ENCODE results near the gene USP32. TPM values are rescaled to one million over a fixed set of nuclear protein-coding genes. Genes with fewer than 3 reads are reported as not detected.

The USP32 gene
- total RNA-seq, 2 experiments from 2014 or later: 26.5 TPM

- H3K4me3 Mint-ChIP-seq: no peak overlapping the region
- CTCF ChIA-PET: no interaction called here
- DNase-seq (no peak), ATAC-seq (no peak)
- H3K4me1 Mint-ChIP-seq (ENCODE audit: low read depth): no peaks in the 10 kb centered on the region
- no peak overlapping the region for H3K27ac Mint-ChIP-seq
- intact Hi-C loops (cut with micrococcal nuclease): no loop called here
- H3K27me3 Mint-ChIP-seq: no peaks in the 10 kb centered on the region
- no peak for TF ChIP-seq CTCF (IDR thresholded peaks at IDR 0.05)
- POLR2A ChIA-PET: no interaction called here
- H3K36me3 Mint-ChIP-seq (ENCODE audit: low read depth): peaks cover 1% of the 10 kb centered on the region
- no peaks in the 10 kb centered on the region for H3K9me3 Mint-ChIP-seq
These were observed 111.3 kb downstream of the USP32 start for GRCh38 chr17:60280673-60281072.

- Mint-ChIP-seq H3K4me3 (no peak overlapping the region), H3K27ac (no peak overlapping the region), H3K9me3 (no peaks in the 10 kb centered on the region), H3K27me3 (no peaks in the 10 kb centered on the region), H3K4me1 (ENCODE audit: low read depth) (no peaks in the 10 kb centered on the region), H3K36me3 (ENCODE audit: low read depth) (peaks cover 1% of the 10 kb centered on the region)
- DNase-seq: no peak
- ATAC-seq: no peak
- POLR2A ChIA-PET: no interaction called here
- CTCF ChIA-PET: no interaction called here
- TF ChIP-seq CTCF (IDR thresholded peaks at IDR 0.05): no peak
- intact Hi-C loops (cut with micrococcal nuclease): no loop called here
These were observed 113.7 kb downstream of the USP32 start for GRCh38 chr17:60278237-60278636.

GRCh38 chr17:60277258-60277657 lies 114.7 kb downstream of the USP32 start:
- no peak for DNase-seq
- Mint-ChIP-seq H3K36me3 (ENCODE audit: low read depth) (peaks cover 1% of the 10 kb centered on the region), H3K27ac (no peak overlapping the region), H3K9me3 (no peaks in the 10 kb centered on the region), H3K4me1 (ENCODE audit: low read depth) (peaks cover 3% of the 10 kb centered on the region), H3K4me3 (no peak overlapping the region), H3K27me3 (no peaks in the 10 kb centered on the region)
- intact Hi-C loops (cut with micrococcal nuclease): no loop called here
- no peak for ATAC-seq
- CTCF ChIA-PET: no interaction called here
- TF ChIP-seq CTCF (IDR thresholded peaks at IDR 0.05): no peak
- POLR2A ChIA-PET: no interaction called here

- ChIA-PET POLR2A (no interaction called here), CTCF (interaction anchor here (0.7 kb wide), 1 partner anchor 10 kb away, joined by 3 read pairs; no protein-coding TSS in a partner anchor)
- Mint-ChIP-seq H3K9me3 (no peaks in the 10 kb centered on the region), H3K4me3 (no peak overlapping the region), H3K27me3 (no peaks in the 10 kb centered on the region), H3K27ac (no peak overlapping the region), H3K36me3 (ENCODE audit: low read depth) (peaks cover 5% of the 10 kb centered on the region), H3K4me1 (ENCODE audit: low read depth) (peaks cover 3% of the 10 kb centered on the region)
- intact Hi-C loops (cut with micrococcal nuclease): no loop called here
- TF ChIP-seq CTCF (IDR thresholded peaks at IDR 0.05): no peak
- ATAC-seq: no peak
- DNase-seq: no peak
These were observed 122.5 kb downstream of the USP32 start for GRCh38 chr17:60269417-60269816.

- H3K27me3 Mint-ChIP-seq: no peaks in the 10 kb centered on the region
- DNase-seq: no peak
- no peak overlapping the region for H3K4me3 Mint-ChIP-seq
- no peaks in the 10 kb centered on the region for H3K4me1 Mint-ChIP-seq (ENCODE audit: low read depth)
- peaks cover 10% of the 10 kb centered on the region for H3K36me3 Mint-ChIP-seq (ENCODE audit: low read depth)
- no peak for ATAC-seq
- POLR2A ChIA-PET: no interaction called here
- H3K27ac Mint-ChIP-seq: no peak overlapping the region
- intact Hi-C loops (cut with micrococcal nuclease): no loop called here
- TF ChIP-seq CTCF (IDR thresholded peaks at IDR 0.05): no peak
- CTCF ChIA-PET: no interaction called here
- H3K9me3 Mint-ChIP-seq: no peaks in the 10 kb centered on the region
These were observed 131.4 kb downstream of the USP32 start for GRCh38 chr17:60260540-60260939.

Measured in activated CD8-positive, alpha-beta T cell treated with anti-CD3 and anti-CD28 coated beads for 36 hours (primary cell).